Measurements from ENCODE around the gene SPTA1. TPM values are rescaled to one million over a fixed set of nuclear protein-coding genes. Genes with fewer than 3 reads are reported as not detected.

Gene SPTA1
- total RNA-seq, 4 donors from 2014 or later, result 0.02 TPM; not detected in 3

DNA sequence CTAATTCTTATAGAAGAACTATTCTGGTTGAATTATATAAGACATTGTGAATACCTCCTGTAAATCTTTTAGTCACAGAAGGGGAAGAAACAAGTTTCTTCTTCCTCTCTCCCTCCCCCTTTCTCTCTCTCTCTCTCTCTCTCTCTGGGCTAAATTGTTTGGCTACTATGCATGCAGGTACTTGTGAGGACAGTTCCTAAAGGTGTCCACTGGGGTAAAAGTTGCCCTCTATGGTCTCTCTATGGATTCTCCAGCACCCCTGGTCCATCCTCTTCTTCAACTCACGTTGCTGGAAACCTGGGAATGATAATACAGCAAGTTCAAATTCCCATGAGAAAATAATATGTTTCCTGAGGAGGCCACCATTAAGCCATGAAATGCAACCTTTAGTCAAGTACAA is 28.2 kb upstream of the SPTA1 start:
- WGBS, 2 donors, result 35 to 50% methylated on average over 1 of the region's 1 CpG
- H3K4me3 ChIP-seq (ENCODE audit: low read depth, poor library complexity, severe bottlenecking), result no peak overlapping the region
- TF ChIP-seq, protein P1, sequence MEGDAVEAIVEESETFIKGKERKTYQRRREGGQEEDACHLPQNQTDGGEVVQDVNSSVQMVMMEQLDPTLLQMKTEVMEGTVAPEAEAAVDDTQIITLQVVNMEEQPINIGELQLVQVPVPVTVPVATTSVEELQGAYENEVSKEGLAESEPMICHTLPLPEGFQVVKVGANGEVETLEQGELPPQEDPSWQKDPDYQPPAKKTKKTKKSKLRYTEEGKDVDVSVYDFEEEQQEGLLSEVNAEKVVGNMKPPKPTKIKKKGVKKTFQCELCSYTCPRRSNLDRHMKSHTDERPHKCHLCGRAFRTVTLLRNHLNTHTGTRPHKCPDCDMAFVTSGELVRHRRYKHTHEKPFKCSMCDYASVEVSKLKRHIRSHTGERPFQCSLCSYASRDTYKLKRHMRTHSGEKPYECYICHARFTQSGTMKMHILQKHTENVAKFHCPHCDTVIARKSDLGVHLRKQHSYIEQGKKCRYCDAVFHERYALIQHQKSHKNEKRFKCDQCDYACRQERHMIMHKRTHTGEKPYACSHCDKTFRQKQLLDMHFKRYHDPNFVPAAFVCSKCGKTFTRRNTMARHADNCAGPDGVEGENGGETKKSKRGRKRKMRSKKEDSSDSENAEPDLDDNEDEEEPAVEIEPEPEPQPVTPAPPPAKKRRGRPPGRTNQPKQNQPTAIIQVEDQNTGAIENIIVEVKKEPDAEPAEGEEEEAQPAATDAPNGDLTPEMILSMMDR (IDR thresholded peaks at IDR 0.05), result no peak
- no peak for TF ChIP-seq POLR2A (IDR thresholded peaks at IDR 0.05)
- intact Hi-C loops (cut with DNase I; ENCODE audit: low total_unique reads), result no loop called here
- no peak for DNase-seq (ENCODE audit: low spot score in 2 of 2)

DNA sequence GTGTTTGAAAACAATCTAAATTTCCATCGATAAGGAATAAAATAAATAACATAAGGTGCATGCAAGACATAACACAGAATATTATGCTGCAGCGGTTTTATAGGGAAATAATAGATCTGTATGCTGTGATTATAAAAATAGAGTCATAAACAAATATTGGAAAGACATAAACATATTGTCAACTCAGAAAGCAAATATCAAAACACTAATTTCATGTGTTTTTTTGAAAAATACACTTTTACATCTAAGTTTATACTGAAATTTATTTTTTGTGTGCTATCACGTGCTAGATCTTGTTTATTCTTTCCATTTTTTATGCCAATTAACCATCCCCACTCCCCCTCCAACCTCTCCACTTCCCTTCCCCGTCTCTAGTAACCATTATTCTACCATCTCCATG is 24.6 kb upstream of the SPTA1 start:
- intact Hi-C loops (cut with DNase I; ENCODE audit: low total_unique reads), result no loop called here

DNA sequence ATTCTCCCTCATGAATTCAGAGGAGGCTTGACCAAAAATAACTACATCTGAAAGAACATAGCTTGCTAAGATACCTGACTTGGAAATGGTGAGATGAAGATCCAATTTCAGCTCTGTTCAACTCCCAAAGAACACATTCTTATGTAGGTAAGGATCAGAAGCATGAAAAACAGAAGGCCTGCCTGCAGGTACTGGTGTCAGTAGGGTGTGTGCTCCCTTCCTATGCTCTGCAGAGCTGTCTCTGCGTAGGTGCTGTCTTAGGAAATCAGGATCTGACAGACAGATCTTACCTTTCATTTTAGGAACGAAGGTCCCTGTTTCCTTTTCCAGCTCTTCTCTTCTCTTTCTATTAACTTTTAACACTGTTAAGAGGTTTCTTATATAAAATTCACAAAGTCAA is 19.6 kb upstream of the SPTA1 start:
- WGBS, 2 donors, result 68 to 73% methylated on average over 2 of the region's 2 CpGs
- intact Hi-C loops (cut with DNase I; ENCODE audit: low total_unique reads), result no loop called here
- no peak overlapping the region for H3K4me3 ChIP-seq (ENCODE audit: low read depth, poor library complexity, severe bottlenecking)
- no peak for DNase-seq (ENCODE audit: low spot score in 2 of 2)
- TF ChIP-seq POLR2A (IDR thresholded peaks at IDR 0.05), result no peak
- TF ChIP-seq, protein P1 (IDR thresholded peaks at IDR 0.05), result no peak

More for the DNA sequence above, 24.6 kb upstream of the SPTA1 start:
- TF ChIP-seq POLR2A (IDR thresholded peaks at IDR 0.05), result no peak
- TF ChIP-seq, protein P1 (IDR thresholded peaks at IDR 0.05), result no peak
- no peak for DNase-seq (ENCODE audit: low spot score in 2 of 2)
- WGBS, 2 donors, result 65 to 69% methylated on average over 4 of the region's 4 CpGs
- no peak overlapping the region for H3K4me3 ChIP-seq (ENCODE audit: low read depth, poor library complexity, severe bottlenecking)

DNA sequence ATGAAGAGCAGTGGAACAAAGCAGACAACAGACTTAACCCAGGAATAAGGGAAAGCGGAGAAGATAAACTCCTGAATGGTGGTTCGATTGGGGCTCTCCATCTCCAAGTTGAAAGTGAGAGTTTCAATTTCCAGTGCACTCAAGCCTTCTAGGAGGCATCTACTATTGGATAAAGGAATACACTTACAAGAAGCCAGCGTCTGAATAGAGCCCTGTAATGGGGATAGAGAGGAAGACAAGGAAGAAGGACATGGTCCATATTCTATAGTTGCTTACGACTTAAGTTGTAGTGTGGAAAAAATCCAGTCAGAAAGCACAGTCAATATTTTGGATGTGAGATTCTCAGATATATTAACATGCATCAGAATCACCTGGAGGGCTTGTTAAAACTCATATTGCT is 14.0 kb upstream of the SPTA1 start, which contains the start of gene OR6K2:
TSS of gene OR6K2 (minus strand) at position 101 of the 400 bp plus-strand sequence. CDS start at position 101, 0 bp downstream.
- 84 to 85% methylated on average over 4 of the region's 4 CpGs for WGBS, 2 donors
- intact Hi-C loops (cut with DNase I; ENCODE audit: low total_unique reads), result no loop called here
- TF ChIP-seq, protein P1 (IDR thresholded peaks at IDR 0.05), result no peak
- TF ChIP-seq POLR2A (IDR thresholded peaks at IDR 0.05), result no peak
- no peak within 1 kb of the TSS for H3K4me3 ChIP-seq (ENCODE audit: low read depth, poor library complexity, severe bottlenecking)
- DNase-seq (ENCODE audit: low spot score in 2 of 2), result no peak

DNA sequence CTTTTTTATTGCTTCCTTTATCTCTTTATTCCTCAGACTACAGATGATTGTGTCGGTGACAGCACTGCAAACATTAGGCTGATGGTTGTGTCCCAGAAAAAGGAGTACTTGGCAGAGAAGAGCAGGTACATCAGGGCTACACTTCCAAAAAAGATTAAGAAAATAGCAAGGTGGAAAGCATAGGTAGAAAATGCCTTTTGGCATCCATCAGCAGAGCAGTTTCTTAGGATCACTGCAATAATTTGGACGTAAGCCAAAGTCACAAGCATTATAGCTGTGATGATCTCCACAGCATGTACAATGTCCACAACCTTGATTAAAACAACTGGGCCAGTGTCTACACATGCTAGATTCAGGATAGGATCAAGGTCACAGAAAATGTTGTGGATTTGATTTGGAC is 8.1 kb upstream of the SPTA1 start:
- TF ChIP-seq, protein P1 (IDR thresholded peaks at IDR 0.05), result no peak
- TF ChIP-seq POLR2A (IDR thresholded peaks at IDR 0.05), result no peak
- intact Hi-C loops (cut with DNase I; ENCODE audit: low total_unique reads), result no loop called here
- DNase-seq (ENCODE audit: low spot score in 2 of 2), result no peak
- 70 to 79% methylated on average over 2 of the region's 2 CpGs for WGBS, 2 donors
- no peak overlapping the region for H3K4me3 ChIP-seq (ENCODE audit: low read depth, poor library complexity, severe bottlenecking)

DNA sequence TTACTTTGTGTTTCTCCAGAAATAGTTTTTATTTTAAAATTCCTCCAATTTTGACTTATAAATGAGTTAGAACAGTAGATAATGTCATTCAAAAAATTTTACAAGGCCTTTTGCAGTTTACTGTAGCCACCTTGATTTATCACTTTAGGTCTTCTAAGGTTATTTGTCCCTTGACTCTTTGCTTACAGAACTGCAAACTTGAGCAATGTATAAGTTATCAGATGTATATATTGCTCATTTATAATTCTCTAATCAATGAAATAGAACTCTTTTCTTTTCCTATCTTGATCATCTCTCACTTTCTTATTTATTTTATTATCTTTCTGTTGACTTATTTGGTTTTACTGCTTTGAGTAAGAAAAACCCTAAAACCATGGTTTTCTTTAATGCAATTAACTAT is 5.8 kb upstream of the SPTA1 start:
- DNase-seq (ENCODE audit: low spot score in 2 of 2), result no peak
- TF ChIP-seq POLR2A (IDR thresholded peaks at IDR 0.05), result no peak
- TF ChIP-seq, protein P1 (IDR thresholded peaks at IDR 0.05), result no peak
- intact Hi-C loops (cut with DNase I; ENCODE audit: low total_unique reads), result no loop called here
- H3K4me3 ChIP-seq (ENCODE audit: low read depth, poor library complexity, severe bottlenecking), result no peak overlapping the region

Data from lower leg skin (tissue), 4 donors.